Fibroblast of skin of scalp (primary cell): Measurements from ENCODE around the gene PLCB1.

Source experiments
- DNase-seq: peaks from one replicate; pipeline ENCODE4 v3.0.0-alpha.2; 2013

The PLCB1 gene

GRCh38 chr20:8735674-8736073 lies 603.6 kb downstream of the PLCB1 start:
- DNase-seq = no peak

GRCh38 chr20:8740265-8740664 lies 608.2 kb downstream of the PLCB1 start:
- no peak for DNase-seq

- peak; percentile 43 for DNase-seq
These were observed 612.3 kb downstream of the PLCB1 start for GRCh38 chr20:8744228-8744844.

DNA sequence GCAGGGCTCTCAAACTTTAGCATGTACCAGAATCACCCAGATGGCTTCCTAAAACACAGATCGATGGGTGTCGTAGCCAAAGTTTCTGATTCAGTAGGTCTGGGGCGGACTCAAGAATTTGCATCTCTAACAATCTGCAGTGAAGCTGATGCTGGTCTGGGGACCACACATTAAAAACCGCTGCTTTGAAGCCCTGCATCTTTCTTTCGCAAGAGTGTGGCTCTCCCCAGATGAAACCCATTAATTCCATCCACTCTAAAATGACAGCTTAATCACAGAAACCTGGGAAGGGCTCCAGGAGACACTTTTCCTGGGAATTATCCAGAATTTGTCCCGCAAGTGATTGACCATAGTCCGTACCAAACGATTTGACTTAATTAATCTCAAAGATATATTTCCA lies 617.0 kb downstream of the PLCB1 start:
- peak; percentile 60 for DNase-seq

DNA sequence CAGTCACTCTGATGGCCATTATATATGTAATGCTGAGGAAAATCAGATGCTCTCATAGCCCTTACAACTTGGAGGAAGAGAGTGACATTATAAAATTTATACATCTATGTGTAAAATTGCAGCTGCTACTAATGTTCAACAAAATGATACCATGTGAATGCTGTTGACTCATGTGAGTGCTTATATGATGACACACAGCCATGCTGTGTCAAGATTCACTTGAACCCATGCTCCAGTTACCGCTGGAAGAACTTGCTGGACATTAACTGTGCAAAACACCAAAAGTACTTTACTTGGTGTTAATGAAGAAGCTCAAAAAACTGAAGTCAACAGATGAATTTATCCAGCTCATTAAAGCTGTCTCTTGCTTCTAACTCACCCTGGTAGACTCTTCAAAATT lies 617.9 kb downstream of the PLCB1 start:
- DNase-seq = peak; percentile 65

GRCh38 chr20:8755340-8756118 lies 623.5 kb downstream of the PLCB1 start:
- DNase-seq = no peak

GRCh38 chr20:8756410-8756809 lies 624.3 kb downstream of the PLCB1 start:
- peak; percentile 91 for DNase-seq

GRCh38 chr20:8757146-8757545 lies 625.1 kb downstream of the PLCB1 start:
- peak; percentile 90 for DNase-seq

DNA sequence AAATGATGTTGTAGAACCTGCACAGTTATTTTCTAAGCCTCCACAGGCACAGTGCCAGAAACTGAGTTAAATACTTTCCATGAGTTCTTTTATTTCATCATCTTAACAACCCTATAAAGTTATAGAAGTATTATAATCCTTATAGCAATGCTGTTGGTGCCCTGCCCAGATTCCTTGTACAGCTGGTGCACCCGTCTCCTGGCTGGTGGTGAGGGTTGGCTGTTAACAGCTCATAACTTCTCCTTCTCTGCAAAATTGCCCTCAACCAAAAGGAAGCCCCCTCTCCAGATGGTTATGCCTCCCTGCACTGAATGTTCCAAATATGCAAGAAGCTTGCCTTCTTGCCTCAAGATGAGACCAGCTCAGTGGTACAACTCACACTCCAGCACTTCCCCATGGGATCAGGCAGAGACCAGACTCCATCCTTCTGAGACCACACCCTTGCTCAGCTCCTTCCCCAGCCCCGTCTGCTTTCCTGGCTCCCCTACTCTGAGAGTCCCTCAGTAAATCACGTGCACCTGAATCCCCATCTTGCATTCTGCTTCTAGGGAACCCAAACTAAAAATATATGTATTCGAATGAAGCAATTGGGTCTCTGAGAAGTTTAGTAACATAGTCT lies 632.4 kb downstream of the PLCB1 start:
- DNase-seq = peak; percentile 67

- no peak for DNase-seq
These were observed 634.9 kb downstream of the PLCB1 start for GRCh38 chr20:8766868-8767390.

- DNase-seq = no peak
These were observed 642.3 kb downstream of the PLCB1 start for GRCh38 chr20:8774412-8774811.

- peak; percentile 90 for DNase-seq
These were observed 645.8 kb downstream of the PLCB1 start for GRCh38 chr20:8777911-8778310.

GRCh38 chr20:8778387-8778786 lies 646.3 kb downstream of the PLCB1 start:
- no peak for DNase-seq

DNA sequence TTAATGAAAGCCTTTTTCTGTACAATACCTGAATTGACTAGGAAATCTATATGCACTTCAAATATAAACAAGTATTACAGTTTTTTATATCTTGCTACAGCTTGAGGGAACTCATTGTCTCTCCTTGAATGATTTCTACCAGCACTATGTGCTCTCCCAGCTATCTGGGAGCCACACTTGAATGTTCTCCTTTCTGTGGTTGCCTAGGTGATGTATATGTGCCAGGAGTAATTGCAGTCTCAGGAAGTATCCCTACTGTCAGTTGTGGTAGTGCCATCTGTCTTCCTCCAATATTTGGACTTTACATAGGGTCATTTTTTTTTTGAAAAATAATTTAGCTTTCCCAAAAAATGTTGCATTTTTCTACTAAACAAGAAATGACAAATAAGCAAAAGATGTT lies 648.8 kb downstream of the PLCB1 start:
- DNase-seq = no peak

DNA sequence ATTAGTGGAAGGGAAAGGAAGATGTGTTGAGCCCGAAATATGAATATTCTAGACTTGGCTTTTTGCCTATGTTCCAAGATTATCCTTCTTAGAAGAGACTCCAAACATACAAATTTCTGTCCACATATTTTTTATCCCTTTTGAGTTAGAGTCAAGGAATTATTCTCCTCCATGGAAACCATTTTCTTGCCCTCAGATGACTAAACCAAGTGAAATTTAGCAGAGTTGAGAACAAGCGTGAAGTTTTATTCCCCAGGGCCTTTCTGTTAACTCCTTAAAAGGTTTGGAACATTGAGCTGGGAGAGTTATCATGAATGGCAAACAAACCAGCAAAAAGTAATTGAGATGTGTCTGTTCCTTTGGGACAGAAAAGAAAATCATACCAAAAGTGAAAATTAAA lies 650.7 kb downstream of the PLCB1 start:
- peak; percentile 97 for DNase-seq

GRCh38 chr20:8783734-8784133 lies 651.7 kb downstream of the PLCB1 start:
- DNase-seq = peak; percentile 45

GRCh38 chr20:8786383-8786782 lies 654.3 kb downstream of the PLCB1 start:
- DNase-seq = no peak

GRCh38 chr20:8787090-8787489 lies 655.0 kb downstream of the PLCB1 start:
- no peak for DNase-seq

- no peak for DNase-seq
These were observed 656.2 kb downstream of the PLCB1 start for GRCh38 chr20:8788275-8788674.

- DNase-seq = no peak
These were observed 656.8 kb downstream of the PLCB1 start for GRCh38 chr20:8788831-8789230.

GRCh38 chr20:8790442-8791074 lies 658.5 kb downstream of the PLCB1 start:
- peak; percentile 60 for DNase-seq

GRCh38 chr20:8795404-8795803 lies 663.3 kb downstream of the PLCB1 start:
- DNase-seq = no peak

DNA sequence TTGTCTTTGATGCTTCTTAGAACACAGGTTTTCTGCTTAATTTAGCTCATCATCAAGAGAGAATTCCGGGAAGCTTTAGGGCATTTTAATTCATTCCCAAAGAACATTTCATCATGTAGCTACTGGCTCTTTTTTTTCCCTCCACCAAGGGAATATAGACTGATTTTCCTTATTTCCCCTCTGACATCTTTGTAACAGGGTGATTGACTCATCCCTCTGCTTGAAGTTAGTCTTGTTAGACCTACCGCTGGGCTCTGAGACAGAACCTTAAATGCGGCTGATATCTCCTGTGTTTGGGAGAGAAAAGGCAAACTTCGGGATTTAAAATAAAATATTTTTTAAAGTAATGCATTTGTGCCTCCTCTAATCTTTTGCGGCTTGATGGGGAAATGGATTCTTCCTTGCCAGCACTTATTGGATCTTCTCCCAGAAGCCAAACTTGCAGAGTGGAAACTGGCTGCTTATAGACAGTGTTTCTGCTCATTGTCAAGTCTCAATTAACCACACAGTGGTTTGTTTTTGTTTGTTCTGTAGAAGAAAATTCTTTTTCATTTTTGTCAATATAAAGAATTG lies 664.1 kb downstream of the PLCB1 start:
- peak; percentile 27 for DNase-seq
